ENCODE data around the gene SSPN. TPM values are rescaled to one million over a fixed set of nuclear protein-coding genes. Genes with fewer than 3 reads are reported as not detected.
A peak's percentile ranks its signal among the peaks of the same experiment; 100 is the strongest.

Gene SSPN
- not detected for total RNA-seq

GRCh38 chr12:26195250-26195640, at the start of gene SSPN:
TSS of gene SSPN (plus strand) at chr12:26195573. CDS start at chr12:26195673, 100 bp downstream.
- Mint-ChIP-seq H3K4me3 (peak within 1 kb of the TSS; percentile 60), H3K36me3 (no peaks in the 10 kb centered on the region), H3K4me1 (ENCODE audit: low read depth) (peaks cover 5% of the 10 kb centered on the region), H3K27ac (no peak within 1 kb of the TSS), H3K9me3 (no peaks in the 10 kb centered on the region), H3K27me3 (peaks cover 41% of the 10 kb centered on the region)
- intact Hi-C loops (cut with micrococcal nuclease): no loop called here
- DNase-seq: no peak
- ChIA-PET CTCF (interaction anchor here (0.8 kb wide), 1 partner anchor 121 kb away, joined by 3 read pairs; no protein-coding TSS in a partner anchor), POLR2A (no interaction called here)

- no peak for DNase-seq
- Mint-ChIP-seq H3K9me3 (no peaks in the 10 kb centered on the region), H3K36me3 (no peaks in the 10 kb centered on the region), H3K27me3 (peaks cover 10% of the 10 kb centered on the region), H3K27ac (no peak overlapping the region), H3K4me1 (ENCODE audit: low read depth) (no peaks in the 10 kb centered on the region), H3K4me3 (no peak overlapping the region)
- intact Hi-C loops (cut with micrococcal nuclease): no loop called here
- POLR2A ChIA-PET: no interaction called here
- CTCF ChIA-PET: no interaction called here
Measured at GRCh38 chr12:26148291-26148690, 47.1 kb upstream of the SSPN start.

- Mint-ChIP-seq H3K4me3 (no peak overlapping the region), H3K27me3 (peaks cover 9% of the 10 kb centered on the region), H3K36me3 (no peaks in the 10 kb centered on the region), H3K4me1 (ENCODE audit: low read depth) (no peaks in the 10 kb centered on the region), H3K9me3 (no peaks in the 10 kb centered on the region), H3K27ac (no peak overlapping the region)
- intact Hi-C loops (cut with micrococcal nuclease): no loop called here
- DNase-seq: no peak
- CTCF ChIA-PET: interaction anchor here (1.0 kb wide), 1 partner anchor 15 kb away, joined by 3 read pairs; no protein-coding TSS in a partner anchor
- POLR2A ChIA-PET: no interaction called here
Measured at GRCh38 chr12:26149968-26150500, 45.3 kb upstream of the SSPN start.

GRCh38 chr12:26150736-26151450, 44.5 kb upstream of the SSPN start:
- H3K27ac Mint-ChIP-seq: no peak overlapping the region

GRCh38 chr12:26152507-26153102, 42.8 kb upstream of the SSPN start:
- Mint-ChIP-seq H3K36me3 (no peaks in the 10 kb centered on the region), H3K4me1 (ENCODE audit: low read depth) (no peaks in the 10 kb centered on the region), H3K27me3 (peaks cover 8% of the 10 kb centered on the region), H3K9me3 (no peaks in the 10 kb centered on the region), H3K27ac (no peak overlapping the region), H3K4me3 (no peak overlapping the region)
- no peak for DNase-seq
- intact Hi-C loops (cut with micrococcal nuclease): no loop called here
- CTCF ChIA-PET: interaction anchor here (0.6 kb wide), 1 partner anchor 28 kb away, joined by 3 read pairs; no protein-coding TSS in a partner anchor
- POLR2A ChIA-PET: no interaction called here

More at GRCh38 chr12:26150736-26151450, 44.5 kb upstream of the SSPN start:
- Mint-ChIP-seq H3K36me3 (no peaks in the 10 kb centered on the region), H3K4me1 (ENCODE audit: low read depth) (no peaks in the 10 kb centered on the region), H3K9me3 (no peaks in the 10 kb centered on the region), H3K27me3 (peaks cover 11% of the 10 kb centered on the region), H3K4me3 (no peak overlapping the region)
- intact Hi-C loops (cut with micrococcal nuclease): no loop called here
- no peak for DNase-seq
- ChIA-PET POLR2A (no interaction called here), CTCF (no interaction called here)

- intact Hi-C loops (cut with micrococcal nuclease): no loop called here
- DNase-seq: no peak
- CTCF ChIA-PET: no interaction called here
- POLR2A ChIA-PET: no interaction called here
- Mint-ChIP-seq H3K36me3 (no peaks in the 10 kb centered on the region), H3K9me3 (no peaks in the 10 kb centered on the region), H3K4me3 (no peak overlapping the region), H3K27me3 (peaks cover 8% of the 10 kb centered on the region), H3K4me1 (ENCODE audit: low read depth) (no peaks in the 10 kb centered on the region), H3K27ac (no peak overlapping the region)
Measured at GRCh38 chr12:26153421-26154154, 41.8 kb upstream of the SSPN start.

GRCh38 chr12:26156201-26156871, 39.0 kb upstream of the SSPN start:
- no peaks in the 10 kb centered on the region for H3K4me1 Mint-ChIP-seq (ENCODE audit: low read depth)
- no peaks in the 10 kb centered on the region for H3K36me3 Mint-ChIP-seq
- H3K27me3 Mint-ChIP-seq: peaks cover 11% of the 10 kb centered on the region
- H3K9me3 Mint-ChIP-seq: no peaks in the 10 kb centered on the region
- no peak for DNase-seq
- no peak overlapping the region for H3K4me3 Mint-ChIP-seq
- intact Hi-C loops (cut with micrococcal nuclease): no loop called here
- ChIA-PET POLR2A (no interaction called here), CTCF (no interaction called here)
- H3K27ac Mint-ChIP-seq: no peak overlapping the region

GRCh38 chr12:26157001-26157400, 38.4 kb upstream of the SSPN start:
- H3K27ac Mint-ChIP-seq: no peak overlapping the region
- intact Hi-C loops (cut with micrococcal nuclease): no loop called here
- no peaks in the 10 kb centered on the region for H3K36me3 Mint-ChIP-seq
- no peak overlapping the region for H3K4me3 Mint-ChIP-seq
- DNase-seq: no peak
- POLR2A ChIA-PET: no interaction called here
- no peaks in the 10 kb centered on the region for H3K4me1 Mint-ChIP-seq (ENCODE audit: low read depth)
- peaks cover 9% of the 10 kb centered on the region for H3K27me3 Mint-ChIP-seq
- CTCF ChIA-PET: no interaction called here
- H3K9me3 Mint-ChIP-seq: no peaks in the 10 kb centered on the region

GRCh38 chr12:26158078-26158764, 37.2 kb upstream of the SSPN start:
- Mint-ChIP-seq H3K9me3 (no peaks in the 10 kb centered on the region), H3K27ac (no peak overlapping the region), H3K4me1 (ENCODE audit: low read depth) (no peaks in the 10 kb centered on the region), H3K36me3 (no peaks in the 10 kb centered on the region), H3K4me3 (no peak overlapping the region), H3K27me3 (peaks cover 13% of the 10 kb centered on the region)
- ChIA-PET POLR2A (no interaction called here), CTCF (no interaction called here)
- no peak for DNase-seq
- intact Hi-C loops (cut with micrococcal nuclease): no loop called here

GRCh38 chr12:26162174-26162573, 33.2 kb upstream of the SSPN start:
- H3K4me3 Mint-ChIP-seq: no peak overlapping the region
- H3K4me1 Mint-ChIP-seq (ENCODE audit: low read depth): no peaks in the 10 kb centered on the region
- intact Hi-C loops (cut with micrococcal nuclease): no loop called here
- no peak overlapping the region for H3K27ac Mint-ChIP-seq
- no peaks in the 10 kb centered on the region for H3K36me3 Mint-ChIP-seq
- CTCF ChIA-PET: no interaction called here
- H3K9me3 Mint-ChIP-seq: no peaks in the 10 kb centered on the region
- H3K27me3 Mint-ChIP-seq: peaks cover 20% of the 10 kb centered on the region
- POLR2A ChIA-PET: no interaction called here
- no peak for DNase-seq

- DNase-seq: no peak
- CTCF ChIA-PET: no interaction called here
- Mint-ChIP-seq H3K27me3 (peaks cover 20% of the 10 kb centered on the region), H3K36me3 (no peaks in the 10 kb centered on the region), H3K4me1 (ENCODE audit: low read depth) (no peaks in the 10 kb centered on the region), H3K27ac (no peak overlapping the region), H3K4me3 (no peak overlapping the region), H3K9me3 (no peaks in the 10 kb centered on the region)
- POLR2A ChIA-PET: no interaction called here
- intact Hi-C loops (cut with micrococcal nuclease): no loop called here
Measured at GRCh38 chr12:26162905-26163304, 32.5 kb upstream of the SSPN start.

- Mint-ChIP-seq H3K27ac (no peak overlapping the region), H3K4me1 (ENCODE audit: low read depth) (no peaks in the 10 kb centered on the region)
- intact Hi-C loops (cut with micrococcal nuclease): no loop called here
Measured at GRCh38 chr12:26164118-26164517, 31.3 kb upstream of the SSPN start.

More at GRCh38 chr12:26164118-26164517, 31.3 kb upstream of the SSPN start:
- CTCF ChIA-PET: no interaction called here
- H3K9me3 Mint-ChIP-seq: no peaks in the 10 kb centered on the region
- POLR2A ChIA-PET: no interaction called here
- DNase-seq: no peak
- H3K36me3 Mint-ChIP-seq: no peaks in the 10 kb centered on the region
- H3K4me3 Mint-ChIP-seq: no peak overlapping the region
- H3K27me3 Mint-ChIP-seq: peaks cover 24% of the 10 kb centered on the region
